Brain microvascular endothelial cell (primary cell): ENCODE data around the gene TMEM134.

Experiments used
- DNase-seq: peaks from one replicate; pipeline ENCODE4 v3.0.0-alpha.2; 2020
- H3K27ac ChIP-seq: fragments of 250-450 bp; sonication (Bioruptor Pico); 2 replicates; pipeline ENCODE4 v1.5.1; 2020; ENCODE audit warnings: mild to moderate bottlenecking, moderate library complexity
- H3K27me3 ChIP-seq: fragments of 250-450 bp; sonication (Bioruptor Pico); replicated peaks from 2 replicates; pipeline ENCODE4 v1.5.1; 2020; ENCODE audit warnings: mild to moderate bottlenecking
- H3K36me3 ChIP-seq: fragments of 250-450 bp; sonication (Bioruptor Pico); replicated peaks from 2 replicates; pipeline ENCODE4 v1.5.1; 2020; ENCODE audit warnings: mild to moderate bottlenecking
- H3K4me3 ChIP-seq: 2 replicates; pipeline ENCODE4 v1.5.1; 2011; ENCODE audit warnings: low read depth, mild to moderate bottlenecking, control low read depth, low read length, moderate library complexity
- in situ Hi-C: cut with HindIII; loops from 2 replicates; pipeline ENCODE4 v1.10.0; 2017; ENCODE audit warnings: low sequenced_read_pairs, low pct_ligation_motif_present
- TF ChIP-seq, protein P1 (sequence below): IDR thresholded peaks from 2 replicates; pipeline ENCODE4 v1.5.1; 2011; ENCODE audit warnings: low read depth, mild to moderate bottlenecking, moderate library complexity, low read length, control low read depth, inconsistent platforms; ENCODE audit errors: missing control alignments

TMEM134 gene

DNA sequence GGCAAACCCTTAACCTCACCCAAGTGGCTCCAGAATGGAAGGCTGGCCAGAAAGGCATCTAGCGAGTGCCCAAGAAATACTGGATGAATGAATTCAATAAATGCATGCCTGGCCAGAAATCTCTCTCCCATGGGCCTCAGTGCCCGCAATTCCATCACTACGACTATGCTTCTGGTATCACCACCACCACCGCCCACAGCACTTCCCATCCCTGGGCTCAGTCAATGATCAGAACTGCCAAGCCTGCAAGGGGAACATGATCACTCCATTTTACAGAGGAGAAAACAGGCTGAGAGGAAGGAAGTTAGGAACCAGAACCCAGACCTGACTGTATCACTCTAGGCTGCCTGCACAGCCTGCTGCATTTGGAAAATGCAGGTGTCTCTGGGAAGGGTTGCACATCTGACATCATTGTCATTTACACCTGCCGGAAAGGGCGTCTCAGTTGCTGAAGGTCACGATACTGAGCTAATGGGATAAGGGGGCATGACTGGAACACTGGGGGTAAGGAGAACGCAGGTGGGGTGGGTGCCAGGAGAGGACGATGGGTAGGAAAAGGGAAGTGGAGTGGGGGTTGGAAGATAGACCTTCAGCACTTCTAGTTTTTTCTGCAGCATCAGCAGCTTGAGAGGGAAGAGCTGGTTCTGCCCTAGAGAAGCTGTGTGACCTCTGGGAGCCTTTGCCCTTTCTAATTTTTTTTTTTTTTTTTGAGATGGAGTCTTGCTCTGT lies 19.8 kb downstream of the TMEM134 start:
- Histone ChIP-seq H3K4me3 (no peak overlapping the region), H3K27ac (no peak overlapping the region), H3K36me3 (no peaks in the 10 kb centered on the region), H3K27me3 (no peaks in the 10 kb centered on the region)
- TF ChIP-seq, protein P1, sequence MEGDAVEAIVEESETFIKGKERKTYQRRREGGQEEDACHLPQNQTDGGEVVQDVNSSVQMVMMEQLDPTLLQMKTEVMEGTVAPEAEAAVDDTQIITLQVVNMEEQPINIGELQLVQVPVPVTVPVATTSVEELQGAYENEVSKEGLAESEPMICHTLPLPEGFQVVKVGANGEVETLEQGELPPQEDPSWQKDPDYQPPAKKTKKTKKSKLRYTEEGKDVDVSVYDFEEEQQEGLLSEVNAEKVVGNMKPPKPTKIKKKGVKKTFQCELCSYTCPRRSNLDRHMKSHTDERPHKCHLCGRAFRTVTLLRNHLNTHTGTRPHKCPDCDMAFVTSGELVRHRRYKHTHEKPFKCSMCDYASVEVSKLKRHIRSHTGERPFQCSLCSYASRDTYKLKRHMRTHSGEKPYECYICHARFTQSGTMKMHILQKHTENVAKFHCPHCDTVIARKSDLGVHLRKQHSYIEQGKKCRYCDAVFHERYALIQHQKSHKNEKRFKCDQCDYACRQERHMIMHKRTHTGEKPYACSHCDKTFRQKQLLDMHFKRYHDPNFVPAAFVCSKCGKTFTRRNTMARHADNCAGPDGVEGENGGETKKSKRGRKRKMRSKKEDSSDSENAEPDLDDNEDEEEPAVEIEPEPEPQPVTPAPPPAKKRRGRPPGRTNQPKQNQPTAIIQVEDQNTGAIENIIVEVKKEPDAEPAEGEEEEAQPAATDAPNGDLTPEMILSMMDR: no peak
- DNase-seq: no peak
- in situ Hi-C loops: no loop called here

DNA sequence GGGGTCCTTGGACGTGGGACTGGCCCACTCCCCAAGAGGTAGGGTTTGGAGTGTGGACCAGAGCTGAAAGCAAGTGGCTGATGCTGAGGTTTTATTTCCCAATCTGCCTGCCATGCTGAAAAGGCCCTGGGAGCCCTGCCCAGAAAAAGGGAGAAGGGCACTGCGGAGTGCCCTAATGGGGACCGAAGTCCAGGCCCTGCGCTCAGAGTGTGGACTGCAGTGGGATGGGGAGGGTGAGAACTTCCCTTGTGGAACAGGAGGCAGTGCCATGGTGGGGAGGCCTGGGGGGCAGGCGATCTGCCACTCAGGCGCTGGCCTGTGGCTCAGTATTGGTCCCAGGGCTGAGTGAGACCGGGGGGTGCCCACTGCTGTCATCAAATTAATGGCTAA lies 20.8 kb downstream of the TMEM134 start:
- Histone ChIP-seq H3K36me3 (no peaks in the 10 kb centered on the region), H3K27me3 (no peaks in the 10 kb centered on the region), H3K27ac (no peak overlapping the region), H3K4me3 (no peak overlapping the region)
- no peak for DNase-seq
- in situ Hi-C loops: no loop called here
- TF ChIP-seq, protein P1: no peak

- no peak for DNase-seq
- Histone ChIP-seq H3K36me3 (peaks cover 5% of the 10 kb centered on the region), H3K27ac (no peak overlapping the region), H3K27me3 (no peaks in the 10 kb centered on the region), H3K4me3 (no peak overlapping the region)
- in situ Hi-C loops: no loop called here
- TF ChIP-seq, protein P1: no peak
Measured at GRCh38 chr11:67445515-67445914, 23.5 kb downstream of the TMEM134 start.

- TF ChIP-seq, protein P1: no peak
- Histone ChIP-seq H3K27me3 (no peaks in the 10 kb centered on the region), H3K36me3 (peaks cover 28% of the 10 kb centered on the region), H3K4me3 (peak overlapping the region; percentile 80), H3K27ac (no peak overlapping the region)
- DNase-seq: no peak
- in situ Hi-C loops: no loop called here
Measured at GRCh38 chr11:67442504-67443404, 26.3 kb downstream of the TMEM134 start.

DNA sequence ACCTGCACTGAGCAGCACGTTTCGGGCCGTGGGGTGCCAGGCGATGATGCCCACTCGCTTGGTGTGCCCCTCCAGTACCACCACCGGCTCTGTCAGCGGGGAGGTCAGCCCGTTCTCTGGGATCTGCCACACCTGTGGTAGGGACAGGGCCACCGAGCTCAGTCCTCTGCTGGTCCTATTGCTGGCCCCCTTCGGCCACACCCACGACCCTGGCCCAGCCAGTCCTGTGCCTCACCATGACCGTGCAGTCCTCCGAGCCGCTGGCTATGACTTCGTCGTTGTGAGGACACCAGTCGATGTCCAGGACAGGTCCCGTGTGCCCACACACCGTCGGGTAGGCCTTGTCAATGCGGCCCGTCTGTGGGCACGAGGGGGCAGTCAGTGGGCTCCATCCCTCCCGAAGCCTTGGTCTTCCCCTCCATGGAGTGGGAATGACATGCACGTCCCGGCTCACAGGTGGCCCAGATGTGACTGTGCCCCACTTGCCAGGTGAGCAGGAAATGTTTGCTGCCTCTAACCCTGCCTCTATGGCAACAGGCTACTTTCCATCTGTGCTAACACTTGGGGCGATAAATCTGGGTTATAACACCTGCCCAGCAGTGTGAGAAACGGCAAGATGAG lies 27.2 kb downstream of the TMEM134 start:
- no peaks in the 10 kb centered on the region for H3K27me3 ChIP-seq
- no peak overlapping the region for H3K27ac ChIP-seq
- no peak for DNase-seq
- H3K36me3 ChIP-seq: peaks cover 33% of the 10 kb centered on the region
- TF ChIP-seq, protein P1: no peak
- H3K4me3 ChIP-seq: no peak overlapping the region
- in situ Hi-C loops: no loop called here
